ENCODE results near the gene CCND3. TPM values are rescaled to one million over a fixed set of nuclear protein-coding genes. Genes with fewer than 3 reads are reported as not detected.

CCND3 gene
- total and polyA plus RNA-seq, 2 of the 13 experiments (the other 11 are each of a cell fraction or from before 2014, with no cell fraction given) = 4.3 to 7.2 TPM

- TF ChIP-seq ZBTB43 (CRISPR knock-in tag; conservative IDR thresholded peaks at IDR 0.05) (no peak), STAT6 (CRISPR knock-in tag; IDR thresholded peaks at IDR 0.05; ENCODE audit: borderline replicate concordance) (no peak), NFIC (IDR thresholded peaks at IDR 0.05; ENCODE audit: low read length) (no peak), ZBTB49 (CRISPR knock-in tag; IDR thresholded peaks at IDR 0.05; ENCODE audit: borderline replicate concordance) (no peak), ZNF674 (CRISPR knock-in tag; IDR thresholded peaks at IDR 0.05; ENCODE audit: low read depth) (no peak), SRF (IDR thresholded peaks at IDR 0.05; ENCODE audit: low read depth, low read length) (no peak; the same call in 1 of the 2 replicates), ZHX2 (IDR thresholded peaks at IDR 0.05; ENCODE audit: low read depth) (no peak), ZHX2 (CRISPR knock-in tag; IDR thresholded peaks at IDR 0.05; ENCODE audit: borderline replicate concordance) (no peak), GLI4 (CRISPR knock-in tag; IDR thresholded peaks at IDR 0.05; ENCODE audit: borderline replicate concordance) (no peak), ZNF580 (CRISPR knock-in tag; IDR thresholded peaks at IDR 0.05; ENCODE audit: borderline replicate concordance, low read depth) (0 out of 2 replicates have a peak, but pooled peaks have one; percentile 44), ZFP37 (CRISPR knock-in tag; IDR thresholded peaks at IDR 0.05; ENCODE audit: borderline replicate concordance) (no peak), ATF2 (CRISPR knock-in tag; IDR thresholded peaks at IDR 0.05) (no peak), EED (CRISPR knock-in tag; IDR thresholded peaks at IDR 0.05) (no peak), ZNF775 (CRISPR knock-in tag; IDR thresholded peaks at IDR 0.05; ENCODE audit: borderline replicate concordance) (no peak)
Measured at GRCh38 chr6:41936073-41936837, 5.4 kb downstream of the CCND3 start (continued).
